Suprapubic skin (tissue), 3 donors: ENCODE data around the gene HNF1B.

Source experiments
- POLR2A ChIP-seq, 2 donors: fragments of 450-650 bp; IDR thresholded peaks; one replicate each; pipeline ENCODE4 v1.6.1; 2017; ENCODE audit warnings: antibody characterized with exemption in 2 of 2, mild to moderate bottlenecking in 2 of 2, moderate library complexity in 2 of 2
- TF ChIP-seq, protein P1 (sequence below), 2 donors: fragments of 200-600 bp in 1 of 2; fragments of 450-650 bp in 1 of 2; sonication (generic) in 1 of 2; IDR thresholded peaks; one replicate each; pipeline ENCODE4 v1.5.1; 2016 to 2019; ENCODE audit warnings: antibody characterized with exemption in 2 of 2, mild to moderate bottlenecking in 1 of 2, moderate library complexity in 1 of 2

DNA sequence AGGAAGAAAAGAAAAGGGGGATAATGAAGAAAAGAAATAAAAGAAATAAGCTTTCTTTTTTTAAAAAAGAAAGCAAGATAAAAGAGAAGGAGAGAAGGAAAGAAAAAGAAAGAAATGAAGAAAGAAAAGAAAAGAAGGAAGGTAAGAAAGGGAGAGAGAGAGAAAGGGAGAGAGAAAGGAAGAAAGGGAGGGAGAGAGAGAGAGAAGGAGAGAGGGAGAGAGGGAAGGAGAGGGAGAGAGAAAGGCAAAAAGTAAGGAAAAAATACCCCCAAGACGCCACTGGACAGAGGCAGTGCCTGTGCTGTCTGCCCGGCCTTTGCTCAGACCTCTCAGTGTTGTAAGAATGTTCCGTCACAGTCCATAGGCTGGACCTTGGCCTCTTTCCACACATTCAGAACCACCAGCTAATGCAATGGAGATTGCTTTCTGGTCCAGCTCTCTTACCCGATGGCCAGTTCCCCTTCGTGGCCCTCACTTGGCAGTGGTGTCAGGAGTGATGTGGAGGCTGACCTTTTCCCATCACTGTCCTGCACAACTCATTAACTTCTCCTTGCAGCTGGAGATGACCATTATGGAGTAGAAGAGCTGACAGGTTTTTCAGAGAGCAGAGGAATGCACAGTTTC, 14.3 kb upstream of the HNF1B start:
- TF ChIP-seq, protein P1, sequence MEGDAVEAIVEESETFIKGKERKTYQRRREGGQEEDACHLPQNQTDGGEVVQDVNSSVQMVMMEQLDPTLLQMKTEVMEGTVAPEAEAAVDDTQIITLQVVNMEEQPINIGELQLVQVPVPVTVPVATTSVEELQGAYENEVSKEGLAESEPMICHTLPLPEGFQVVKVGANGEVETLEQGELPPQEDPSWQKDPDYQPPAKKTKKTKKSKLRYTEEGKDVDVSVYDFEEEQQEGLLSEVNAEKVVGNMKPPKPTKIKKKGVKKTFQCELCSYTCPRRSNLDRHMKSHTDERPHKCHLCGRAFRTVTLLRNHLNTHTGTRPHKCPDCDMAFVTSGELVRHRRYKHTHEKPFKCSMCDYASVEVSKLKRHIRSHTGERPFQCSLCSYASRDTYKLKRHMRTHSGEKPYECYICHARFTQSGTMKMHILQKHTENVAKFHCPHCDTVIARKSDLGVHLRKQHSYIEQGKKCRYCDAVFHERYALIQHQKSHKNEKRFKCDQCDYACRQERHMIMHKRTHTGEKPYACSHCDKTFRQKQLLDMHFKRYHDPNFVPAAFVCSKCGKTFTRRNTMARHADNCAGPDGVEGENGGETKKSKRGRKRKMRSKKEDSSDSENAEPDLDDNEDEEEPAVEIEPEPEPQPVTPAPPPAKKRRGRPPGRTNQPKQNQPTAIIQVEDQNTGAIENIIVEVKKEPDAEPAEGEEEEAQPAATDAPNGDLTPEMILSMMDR (IDR thresholded peaks at IDR 0.05): no peak
- TF ChIP-seq POLR2A (IDR thresholded peaks at IDR 0.05): no peak
